Measurements from ENCODE around the gene PACSIN1.

DNA sequence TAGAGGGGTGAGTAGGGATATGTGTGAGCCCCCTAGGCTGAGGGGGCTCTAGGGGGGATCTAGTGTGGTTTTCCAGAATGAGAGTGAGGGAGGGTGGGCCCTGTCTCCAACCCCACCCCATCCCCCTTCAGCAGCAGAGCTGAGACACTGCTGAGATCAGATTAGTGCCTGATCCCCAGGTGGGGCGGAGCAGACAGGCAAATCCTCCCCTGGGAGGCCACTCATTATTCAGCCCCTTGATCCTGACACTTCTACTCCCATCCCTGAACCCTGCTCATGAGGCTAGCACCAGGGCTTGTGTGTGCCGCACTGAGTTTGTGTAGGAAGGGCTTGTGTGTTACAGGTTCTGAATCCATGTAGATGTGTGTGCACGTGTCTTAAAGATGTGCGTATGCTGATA is 47.8 kb downstream of the PACSIN1 start:
- TF ChIP-seq, protein P1, sequence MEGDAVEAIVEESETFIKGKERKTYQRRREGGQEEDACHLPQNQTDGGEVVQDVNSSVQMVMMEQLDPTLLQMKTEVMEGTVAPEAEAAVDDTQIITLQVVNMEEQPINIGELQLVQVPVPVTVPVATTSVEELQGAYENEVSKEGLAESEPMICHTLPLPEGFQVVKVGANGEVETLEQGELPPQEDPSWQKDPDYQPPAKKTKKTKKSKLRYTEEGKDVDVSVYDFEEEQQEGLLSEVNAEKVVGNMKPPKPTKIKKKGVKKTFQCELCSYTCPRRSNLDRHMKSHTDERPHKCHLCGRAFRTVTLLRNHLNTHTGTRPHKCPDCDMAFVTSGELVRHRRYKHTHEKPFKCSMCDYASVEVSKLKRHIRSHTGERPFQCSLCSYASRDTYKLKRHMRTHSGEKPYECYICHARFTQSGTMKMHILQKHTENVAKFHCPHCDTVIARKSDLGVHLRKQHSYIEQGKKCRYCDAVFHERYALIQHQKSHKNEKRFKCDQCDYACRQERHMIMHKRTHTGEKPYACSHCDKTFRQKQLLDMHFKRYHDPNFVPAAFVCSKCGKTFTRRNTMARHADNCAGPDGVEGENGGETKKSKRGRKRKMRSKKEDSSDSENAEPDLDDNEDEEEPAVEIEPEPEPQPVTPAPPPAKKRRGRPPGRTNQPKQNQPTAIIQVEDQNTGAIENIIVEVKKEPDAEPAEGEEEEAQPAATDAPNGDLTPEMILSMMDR (IDR thresholded peaks at IDR 0.05): no peak
- TF ChIP-seq EZH2 (IDR thresholded peaks at IDR 0.05) (no peak), EZH2phosphoT487 (IDR thresholded peaks at IDR 0.05) (no peak)

Data from neural progenitor cell (in vitro differentiated cells).